ENCODE results near the gene CADPS. TPM values are rescaled to one million over a fixed set of nuclear protein-coding genes. Genes with fewer than 3 reads are reported as not detected.

Gene CADPS
- total RNA-seq, 1 experiment from 2014 or later = not detected

GRCh38 chr3:62805580-62806277 is 69.5 kb downstream of the CADPS start:
- H3K27ac Mint-ChIP-seq (ENCODE audit: unreplicated experiment) = no peak overlapping the region
- no peak for TF ChIP-seq CTCF (IDR thresholded peaks at IDR 0.05; ENCODE audit: unreplicated experiment)
- intact Hi-C loops (cut with micrococcal nuclease; ENCODE audit: unreplicated experiment) = no loop called here
- peaks cover 2% of the 10 kb centered on the region for H3K9me3 Mint-ChIP-seq (ENCODE audit: low read depth, unreplicated experiment)
- no peaks in the 10 kb centered on the region for H3K4me1 Mint-ChIP-seq (ENCODE audit: low read depth, unreplicated experiment)
- H3K36me3 Mint-ChIP-seq (ENCODE audit: insufficient read depth, unreplicated experiment) = no peaks in the 10 kb centered on the region
- no TSS peak for BruUV-seq (replicated peaks)
- CTCF ChIA-PET = interaction anchor here (0.7 kb wide), 2 partner anchors 341 to 635 kb away, joined by 3 to 4 read pairs; no protein-coding TSS in a partner anchor
- DNase-seq = no peak
- H3K27me3 Mint-ChIP-seq (ENCODE audit: unreplicated experiment) = no peaks in the 10 kb centered on the region
- H3K4me3 Mint-ChIP-seq (ENCODE audit: low read depth, unreplicated experiment) = no peak overlapping the region

GRCh38 chr3:62805106-62805505 is 70.1 kb downstream of the CADPS start:
- no peak for DNase-seq
- no peaks in the 10 kb centered on the region for H3K4me1 Mint-ChIP-seq (ENCODE audit: low read depth, unreplicated experiment)
- CTCF ChIA-PET = no interaction called here
- H3K9me3 Mint-ChIP-seq (ENCODE audit: low read depth, unreplicated experiment) = peaks cover 2% of the 10 kb centered on the region
- intact Hi-C loops (cut with micrococcal nuclease; ENCODE audit: unreplicated experiment) = no loop called here
- no peaks in the 10 kb centered on the region for H3K27me3 Mint-ChIP-seq (ENCODE audit: unreplicated experiment)
- no TSS peak for BruUV-seq (replicated peaks)
- no peak for TF ChIP-seq CTCF (IDR thresholded peaks at IDR 0.05; ENCODE audit: unreplicated experiment)
- H3K36me3 Mint-ChIP-seq (ENCODE audit: insufficient read depth, unreplicated experiment) = no peaks in the 10 kb centered on the region
- no peak overlapping the region for H3K4me3 Mint-ChIP-seq (ENCODE audit: low read depth, unreplicated experiment)
- H3K27ac Mint-ChIP-seq (ENCODE audit: unreplicated experiment) = no peak overlapping the region

- CTCF ChIA-PET = no interaction called here
- no TSS peak for BruUV-seq (replicated peaks)
- H3K4me1 Mint-ChIP-seq (ENCODE audit: low read depth, unreplicated experiment) = no peaks in the 10 kb centered on the region
- DNase-seq = no peak
- intact Hi-C loops (cut with micrococcal nuclease; ENCODE audit: unreplicated experiment) = no loop called here
- H3K27me3 Mint-ChIP-seq (ENCODE audit: unreplicated experiment) = no peaks in the 10 kb centered on the region
- no peak for TF ChIP-seq CTCF (IDR thresholded peaks at IDR 0.05; ENCODE audit: unreplicated experiment)
- H3K9me3 Mint-ChIP-seq (ENCODE audit: low read depth, unreplicated experiment) = no peaks in the 10 kb centered on the region
- no peak overlapping the region for H3K4me3 Mint-ChIP-seq (ENCODE audit: low read depth, unreplicated experiment)
- H3K36me3 Mint-ChIP-seq (ENCODE audit: insufficient read depth, unreplicated experiment) = no peaks in the 10 kb centered on the region
- H3K27ac Mint-ChIP-seq (ENCODE audit: unreplicated experiment) = no peak overlapping the region
These were observed 71.9 kb downstream of the CADPS start for GRCh38 chr3:62803276-62803675.

- no peak overlapping the region for H3K4me3 Mint-ChIP-seq (ENCODE audit: low read depth, unreplicated experiment)
- no peaks in the 10 kb centered on the region for H3K27me3 Mint-ChIP-seq (ENCODE audit: unreplicated experiment)
- no TSS peak for BruUV-seq (replicated peaks)
- H3K4me1 Mint-ChIP-seq (ENCODE audit: low read depth, unreplicated experiment) = no peaks in the 10 kb centered on the region
- DNase-seq = no peak
- CTCF ChIA-PET = interaction anchor here (0.5 kb wide), 1 partner anchor 22 kb away, joined by 3 read pairs; no protein-coding TSS in a partner anchor
- intact Hi-C loops (cut with micrococcal nuclease; ENCODE audit: unreplicated experiment) = no loop called here
- TF ChIP-seq CTCF (IDR thresholded peaks at IDR 0.05; ENCODE audit: unreplicated experiment) = no peak
- H3K36me3 Mint-ChIP-seq (ENCODE audit: insufficient read depth, unreplicated experiment) = no peaks in the 10 kb centered on the region
- H3K9me3 Mint-ChIP-seq (ENCODE audit: low read depth, unreplicated experiment) = peaks cover 6% of the 10 kb centered on the region
- no peak overlapping the region for H3K27ac Mint-ChIP-seq (ENCODE audit: unreplicated experiment)
These were observed 77.2 kb downstream of the CADPS start for GRCh38 chr3:62798000-62798399.
